Liver (tissue), 9 donors: ENCODE data around the gene ADA. TPM values are rescaled to one million over a fixed set of nuclear protein-coding genes. Genes with fewer than 3 reads are reported as not detected.

Source experiments
- DNase-seq: peaks from one replicate; pipeline ENCODE4 v3.0.0-alpha.2; 2017; ENCODE audit warnings: low spot score
- H3K27ac ChIP-seq, 2 donors: one replicate each; pipeline ENCODE4 v1.7.0; 2013; ENCODE audit warnings: inconsistent platforms in 2 of 2, low read length in 2 of 2, control low read depth in 1 of 2, low read depth in 1 of 2, mild to moderate bottlenecking in 1 of 2
- H3K27me3 ChIP-seq, 4 donors: one replicate each; pipeline versions ENCODE4 v1.6.1 to v1.7.0; 2013; ENCODE audit warnings: low read length in 3 of 4, inconsistent platforms in 1 of 4, mild to moderate bottlenecking in 1 of 4, moderate library complexity in 1 of 4; ENCODE audit not compliant: control insufficient read depth in 4 of 4, insufficient read depth in 4 of 4
- H3K36me3 ChIP-seq, 4 donors: one replicate each; pipeline versions ENCODE4 v1.6.1 to v1.7.0; 2013; ENCODE audit warnings: low read length in 3 of 4, mild to moderate bottlenecking in 3 of 4, low read depth in 1 of 4, moderate library complexity in 1 of 4; ENCODE audit not compliant: control insufficient read depth in 4 of 4, insufficient read depth in 3 of 4
- H3K4me1 ChIP-seq, 4 donors: one replicate each; pipeline versions ENCODE4 v1.6.1 to v1.7.0; 2013; ENCODE audit warnings: low read length in 3 of 4, mild to moderate bottlenecking in 3 of 4, moderate library complexity in 1 of 4; ENCODE audit not compliant: control insufficient read depth in 4 of 4, insufficient read depth in 4 of 4
- H3K4me3 ChIP-seq, 3 donors: one replicate each; pipeline versions ENCODE4 v1.6.1 to v1.7.0; 2013; ENCODE audit warnings: low read length in 3 of 3, control low read depth in 1 of 3, low read depth in 1 of 3, mild to moderate bottlenecking in 1 of 3
- H3K9ac ChIP-seq, 2 donors: one replicate each; pipeline ENCODE4 v1.7.0; 2013; ENCODE audit warnings: low read length in 2 of 2, mild to moderate bottlenecking in 2 of 2, moderate library complexity in 2 of 2, control low read depth in 1 of 2, low read depth in 1 of 2
- H3K9me3 ChIP-seq, 4 donors: one replicate each; pipeline versions ENCODE4 v1.6.1 to v1.7.0; 2013; ENCODE audit warnings: low read length in 3 of 4; ENCODE audit not compliant: control insufficient read depth in 4 of 4
- EGR1 ChIP-seq, 2 donors: IDR thresholded peaks; 2 replicates each; pipeline ENCODE4 v1.6.1; 2016 to 2018; ENCODE audit warnings: antibody characterized with exemption in 2 of 2, low read depth in 2 of 2
- FOXA1 ChIP-seq: IDR thresholded peaks from 2 replicates; pipeline ENCODE4 v1.6.1; 2016; ENCODE audit warnings: antibody characterized with exemption
- FOXA2 ChIP-seq: IDR thresholded peaks from 2 replicates; pipeline ENCODE4 v1.6.1; 2016; ENCODE audit warnings: antibody characterized with exemption
- GABPA ChIP-seq, 2 donors: IDR thresholded peaks in 1 of 2; conservative IDR thresholded peaks in 1 of 2; 2 replicates each; pipeline ENCODE4 v1.6.1; 2016; ENCODE audit warnings: antibody characterized with exemption in 2 of 2, mild to moderate bottlenecking in 1 of 2, moderate library complexity in 1 of 2
- HNF4A ChIP-seq, 2 donors: conservative IDR thresholded peaks; 2 replicates each; pipeline ENCODE4 v1.6.1; 2016; ENCODE audit warnings: antibody characterized with exemption in 2 of 2, mild to moderate bottlenecking in 2 of 2
- HNF4G ChIP-seq: IDR thresholded peaks from 2 replicates; pipeline ENCODE4 v1.6.1; 2016; ENCODE audit warnings: antibody characterized with exemption
- JUND ChIP-seq, 2 donors: IDR thresholded peaks; 2 replicates each; pipeline ENCODE4 v1.6.1; 2016; ENCODE audit warnings: antibody characterized with exemption in 2 of 2
- NR2F2 ChIP-seq: IDR thresholded peaks from 2 replicates; pipeline ENCODE4 v1.6.1; 2016; ENCODE audit warnings: antibody characterized with exemption
- RAD21 ChIP-seq, 2 donors: IDR thresholded peaks; 2 replicates each; pipeline ENCODE4 v1.6.1; 2016; ENCODE audit warnings: antibody characterized with exemption in 2 of 2, mild to moderate bottlenecking in 2 of 2
- RXRA ChIP-seq, 2 donors: IDR thresholded peaks; 2 replicates each; pipeline ENCODE4 v1.6.1; 2017 to 2018; ENCODE audit warnings: antibody characterized with exemption in 2 of 2, mild to moderate bottlenecking in 1 of 2
- SP1 ChIP-seq: IDR thresholded peaks from 2 replicates; pipeline ENCODE4 v1.6.1; 2018; ENCODE audit warnings: antibody characterized with exemption, mild to moderate bottlenecking
- TAF1 ChIP-seq: conservative IDR thresholded peaks from 2 replicates; pipeline ENCODE4 v1.6.1; 2016; ENCODE audit warnings: antibody characterized with exemption, mild to moderate bottlenecking
- YY1 ChIP-seq: IDR thresholded peaks from 2 replicates; pipeline ENCODE4 v1.6.1; 2016; ENCODE audit warnings: antibody characterized with exemption, mild to moderate bottlenecking
- WGBS: extraction: QIAGEN DNeasy Blood & Tissue Kit; methylation state at CpG from one replicate; pipeline ENCODE4 v1.1.7; 2013; 5-methylcytosine and 5-hydroxymethylcytosine counted together
- polyA plus RNA-seq, 2 donors: library from polyadenylated mRNA; stranded (reverse) in 1 of 2; unstranded in 1 of 2; fragments of 200-250 nt in 1 of 2; fragments of >200 nt in 1 of 2; fragmentation: Nextera tagmentation in 1 of 2; extraction: Ambion mirVana in 1 of 2; gene quantifications; one replicate each; pipeline versions ENCODE4 v1.2.1 to v1.2.3, GENCODE V29; 2013 to 2015
- total RNA-seq, 2 donors: library from RNA; depleted of rRNA; stranded (reverse); fragments of >200 nt; gene quantifications; one replicate each; pipeline ENCODE4 v1.2.3, GENCODE V29; 2014
- TF ChIP-seq, protein P1 (sequence below): IDR thresholded peaks from 2 replicates; pipeline ENCODE4 v1.6.1; 2016; ENCODE audit warnings: antibody characterized with exemption
- TF ChIP-seq, protein P2 (sequence below): IDR thresholded peaks from 2 replicates; pipeline ENCODE4 v1.6.1; 2016; ENCODE audit warnings: antibody characterized with exemption
- TF ChIP-seq, protein P3 (sequence below): IDR thresholded peaks from 2 replicates; pipeline ENCODE4 v1.6.1; 2016; ENCODE audit warnings: antibody characterized with exemption, mild to moderate bottlenecking
- TF ChIP-seq, protein P4 (sequence below): fragments of 150-350 bp; IDR thresholded peaks from 2 replicates; pipeline ENCODE4 v1.5.1; 2017; ENCODE audit warnings: improper control_type of control experiment, low read depth, low read length; ENCODE audit not compliant: missing input control
- TF ChIP-seq, protein P5 (sequence below): IDR thresholded peaks from 2 replicates; pipeline ENCODE4 v1.6.1; 2016; ENCODE audit warnings: antibody characterized with exemption
- donor health status: healthy.
- donor health status: healthy.
- donor health status: healthy.
- donor health status: healthy.
- donor health status: healthy.

Gene ADA
- total and polyA plus RNA-seq, 4 donors, result 2.9 to 7.7 (median 3.0) TPM

DNA sequence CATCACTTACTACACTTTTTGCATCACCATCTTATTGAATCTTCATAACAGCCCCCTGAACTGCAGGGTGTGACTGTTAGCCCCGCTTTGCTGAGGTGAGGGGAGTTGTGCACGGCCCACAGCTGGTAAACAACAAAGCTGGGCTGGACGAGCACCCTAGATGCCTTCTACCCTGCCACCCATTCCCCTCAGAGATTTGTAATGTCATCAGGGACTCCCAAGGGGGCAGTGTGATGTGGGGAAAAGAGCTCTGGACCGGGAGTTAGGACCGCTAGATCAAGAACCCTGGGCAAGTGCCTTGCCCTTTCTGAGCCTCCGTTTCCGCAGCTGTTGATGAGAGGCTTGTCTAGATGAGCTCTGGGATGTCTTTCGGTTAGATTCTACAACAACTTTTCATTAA, 48.2 kb downstream of the ADA start:
- Histone ChIP-seq H3K4me3 (no peak overlapping the region), H3K27me3 (no peaks in the 10 kb centered on the region), H3K9ac (no peak overlapping the region), H3K27ac (no peak overlapping the region), H3K36me3 (peaks cover 0 to 1% (median 0%) of the 10 kb centered on the region in 4 donors), H3K4me1 (peaks cover 7 to 21% (median 12%) of the 10 kb centered on the region in 4 donors), H3K9me3 (no peaks in the 10 kb centered on the region)
- DNase-seq, result no peak
- TF ChIP-seq FOXA2 (no peak), EGR1 (IDR thresholded peaks at IDR 0.05; ENCODE audit: low read depth in 2 of 2) (no peak)
- TF ChIP-seq, protein P1, sequence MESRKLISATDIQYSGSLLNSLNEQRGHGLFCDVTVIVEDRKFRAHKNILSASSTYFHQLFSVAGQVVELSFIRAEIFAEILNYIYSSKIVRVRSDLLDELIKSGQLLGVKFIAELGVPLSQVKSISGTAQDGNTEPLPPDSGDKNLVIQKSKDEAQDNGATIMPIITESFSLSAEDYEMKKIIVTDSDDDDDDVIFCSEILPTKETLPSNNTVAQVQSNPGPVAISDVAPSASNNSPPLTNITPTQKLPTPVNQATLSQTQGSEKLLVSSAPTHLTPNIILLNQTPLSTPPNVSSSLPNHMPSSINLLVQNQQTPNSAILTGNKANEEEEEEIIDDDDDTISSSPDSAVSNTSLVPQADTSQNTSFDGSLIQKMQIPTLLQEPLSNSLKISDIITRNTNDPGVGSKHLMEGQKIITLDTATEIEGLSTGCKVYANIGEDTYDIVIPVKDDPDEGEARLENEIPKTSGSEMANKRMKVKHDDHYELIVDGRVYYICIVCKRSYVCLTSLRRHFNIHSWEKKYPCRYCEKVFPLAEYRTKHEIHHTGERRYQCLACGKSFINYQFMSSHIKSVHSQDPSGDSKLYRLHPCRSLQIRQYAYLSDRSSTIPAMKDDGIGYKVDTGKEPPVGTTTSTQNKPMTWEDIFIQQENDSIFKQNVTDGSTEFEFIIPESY, result no peak
- 92% methylated on average over 8 of the region's 8 CpGs for WGBS

DNA sequence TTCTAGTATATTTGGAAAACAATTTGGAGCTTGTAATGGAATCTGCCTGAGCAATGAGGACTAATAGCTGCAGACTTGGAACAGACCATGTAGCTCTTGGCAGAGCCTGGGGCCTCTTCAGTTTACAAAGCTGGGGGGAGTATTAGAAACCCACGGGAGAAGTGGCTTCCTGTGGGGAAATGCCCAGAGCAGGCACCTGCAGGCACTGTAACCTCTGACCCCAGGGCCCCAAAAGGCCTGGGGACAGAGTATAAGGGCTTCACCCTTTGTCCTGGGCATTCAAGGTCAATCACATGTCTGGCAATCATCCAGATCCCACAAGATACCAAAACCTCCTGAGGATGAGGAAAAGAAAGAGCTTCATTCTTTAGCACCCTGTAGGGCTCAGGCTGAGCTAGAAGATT, 49.7 kb downstream of the ADA start:
- WGBS, result 2% methylated on average over 1 of the region's 1 CpG
- H3K4me1 ChIP-seq, result peaks cover 7 to 21% (median 12%) of the 10 kb centered on the region in 4 donors

More for the DNA sequence above, 49.7 kb downstream of the ADA start:
- TF ChIP-seq, protein P2, sequence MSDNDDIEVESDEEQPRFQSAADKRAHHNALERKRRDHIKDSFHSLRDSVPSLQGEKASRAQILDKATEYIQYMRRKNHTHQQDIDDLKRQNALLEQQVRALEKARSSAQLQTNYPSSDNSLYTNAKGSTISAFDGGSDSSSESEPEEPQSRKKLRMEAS, result no peak
- no peak for TF ChIP-seq FOXA1
- TF ChIP-seq EGR1 (IDR thresholded peaks at IDR 0.05; ENCODE audit: low read depth in 2 of 2), result no peak
- TF ChIP-seq SP1, result peak; percentile 38
- TF ChIP-seq, protein P3, sequence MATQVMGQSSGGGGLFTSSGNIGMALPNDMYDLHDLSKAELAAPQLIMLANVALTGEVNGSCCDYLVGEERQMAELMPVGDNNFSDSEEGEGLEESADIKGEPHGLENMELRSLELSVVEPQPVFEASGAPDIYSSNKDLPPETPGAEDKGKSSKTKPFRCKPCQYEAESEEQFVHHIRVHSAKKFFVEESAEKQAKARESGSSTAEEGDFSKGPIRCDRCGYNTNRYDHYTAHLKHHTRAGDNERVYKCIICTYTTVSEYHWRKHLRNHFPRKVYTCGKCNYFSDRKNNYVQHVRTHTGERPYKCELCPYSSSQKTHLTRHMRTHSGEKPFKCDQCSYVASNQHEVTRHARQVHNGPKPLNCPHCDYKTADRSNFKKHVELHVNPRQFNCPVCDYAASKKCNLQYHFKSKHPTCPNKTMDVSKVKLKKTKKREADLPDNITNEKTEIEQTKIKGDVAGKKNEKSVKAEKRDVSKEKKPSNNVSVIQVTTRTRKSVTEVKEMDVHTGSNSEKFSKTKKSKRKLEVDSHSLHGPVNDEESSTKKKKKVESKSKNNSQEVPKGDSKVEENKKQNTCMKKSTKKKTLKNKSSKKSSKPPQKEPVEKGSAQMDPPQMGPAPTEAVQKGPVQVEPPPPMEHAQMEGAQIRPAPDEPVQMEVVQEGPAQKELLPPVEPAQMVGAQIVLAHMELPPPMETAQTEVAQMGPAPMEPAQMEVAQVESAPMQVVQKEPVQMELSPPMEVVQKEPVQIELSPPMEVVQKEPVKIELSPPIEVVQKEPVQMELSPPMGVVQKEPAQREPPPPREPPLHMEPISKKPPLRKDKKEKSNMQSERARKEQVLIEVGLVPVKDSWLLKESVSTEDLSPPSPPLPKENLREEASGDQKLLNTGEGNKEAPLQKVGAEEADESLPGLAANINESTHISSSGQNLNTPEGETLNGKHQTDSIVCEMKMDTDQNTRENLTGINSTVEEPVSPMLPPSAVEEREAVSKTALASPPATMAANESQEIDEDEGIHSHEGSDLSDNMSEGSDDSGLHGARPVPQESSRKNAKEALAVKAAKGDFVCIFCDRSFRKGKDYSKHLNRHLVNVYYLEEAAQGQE, result no peak
- TF ChIP-seq, protein P1, result no peak
- peak; percentile 8 to 19 for TF ChIP-seq RAD21 (IDR thresholded peaks at IDR 0.05)
- TF ChIP-seq, protein P4, sequence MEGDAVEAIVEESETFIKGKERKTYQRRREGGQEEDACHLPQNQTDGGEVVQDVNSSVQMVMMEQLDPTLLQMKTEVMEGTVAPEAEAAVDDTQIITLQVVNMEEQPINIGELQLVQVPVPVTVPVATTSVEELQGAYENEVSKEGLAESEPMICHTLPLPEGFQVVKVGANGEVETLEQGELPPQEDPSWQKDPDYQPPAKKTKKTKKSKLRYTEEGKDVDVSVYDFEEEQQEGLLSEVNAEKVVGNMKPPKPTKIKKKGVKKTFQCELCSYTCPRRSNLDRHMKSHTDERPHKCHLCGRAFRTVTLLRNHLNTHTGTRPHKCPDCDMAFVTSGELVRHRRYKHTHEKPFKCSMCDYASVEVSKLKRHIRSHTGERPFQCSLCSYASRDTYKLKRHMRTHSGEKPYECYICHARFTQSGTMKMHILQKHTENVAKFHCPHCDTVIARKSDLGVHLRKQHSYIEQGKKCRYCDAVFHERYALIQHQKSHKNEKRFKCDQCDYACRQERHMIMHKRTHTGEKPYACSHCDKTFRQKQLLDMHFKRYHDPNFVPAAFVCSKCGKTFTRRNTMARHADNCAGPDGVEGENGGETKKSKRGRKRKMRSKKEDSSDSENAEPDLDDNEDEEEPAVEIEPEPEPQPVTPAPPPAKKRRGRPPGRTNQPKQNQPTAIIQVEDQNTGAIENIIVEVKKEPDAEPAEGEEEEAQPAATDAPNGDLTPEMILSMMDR, result no peak
- no peak for TF ChIP-seq HNF4G
- no peak for TF ChIP-seq FOXA2
- TF ChIP-seq NR2F2, result peak; percentile 100
- TF ChIP-seq, protein P5, sequence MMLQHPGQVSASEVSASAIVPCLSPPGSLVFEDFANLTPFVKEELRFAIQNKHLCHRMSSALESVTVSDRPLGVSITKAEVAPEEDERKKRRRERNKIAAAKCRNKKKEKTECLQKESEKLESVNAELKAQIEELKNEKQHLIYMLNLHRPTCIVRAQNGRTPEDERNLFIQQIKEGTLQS, result no peak
- no peak for TF ChIP-seq GABPA (IDR thresholded peaks at IDR 0.05 in 1 of 2, conservative IDR thresholded peaks at IDR 0.05 in 1 of 2)
- TF ChIP-seq TAF1, result no peak
- TF ChIP-seq RXRA (IDR thresholded peaks at IDR 0.05), result peak; percentile 62 to 82
- no peak for TF ChIP-seq YY1
- TF ChIP-seq JUND (IDR thresholded peaks at IDR 0.05), result no peak
- TF ChIP-seq HNF4A (conservative IDR thresholded peaks at IDR 0.05), result peak; percentile 60 to 80
- no peak for DNase-seq
- Histone ChIP-seq H3K9ac (no peak overlapping the region), H3K27me3 (no peaks in the 10 kb centered on the region), H3K9me3 (no peaks in the 10 kb centered on the region), H3K27ac (peak overlapping the region; percentile 51 to 59), H3K4me3 (no peak overlapping the region), H3K36me3 (peaks cover 0 to 1% (median 0%) of the 10 kb centered on the region in 4 donors)
